Upper lobe of right lung (tissue), 1 donor: ENCODE data around the gene NDUFV1. TPM values are rescaled to one million over a fixed set of nuclear protein-coding genes. Genes with fewer than 3 reads are reported as not detected.

Experiments
- ATAC-seq: fragments of 200-7000 bp; cut with Tn5 transposase; one replicate; pipeline ENCODE4 v1.9.1; 2020; ENCODE audit warnings: mild to moderate bottlenecking, moderate library complexity
- DNase-seq: peaks from one replicate; pipeline ENCODE4 v3.0.0-alpha.2; 2020
- H3K27ac ChIP-seq: fragments of 200-600 bp; one replicate; pipeline ENCODE4 v1.8.0; 2022
- H3K27me3 ChIP-seq: fragments of 200-600 bp; one replicate; pipeline ENCODE4 v1.8.0; 2022; ENCODE audit warnings: mild to moderate bottlenecking
- H3K36me3 ChIP-seq: fragments of 200-600 bp; one replicate; pipeline ENCODE4 v1.8.0; 2022
- H3K4me1 ChIP-seq: fragments of 200-600 bp; one replicate; pipeline ENCODE4 v1.8.0; 2022
- H3K4me3 ChIP-seq: fragments of 200-600 bp; one replicate; pipeline ENCODE4 v1.8.0; 2022; ENCODE audit warnings: mild to moderate bottlenecking
- H3K9me3 ChIP-seq: fragments of 200-600 bp; one replicate; pipeline ENCODE4 v1.8.0; 2022
- intact Hi-C: fragments of 100-400 bp; cut with DNase I; formaldehyde crosslinking; loops from one replicate; pipeline ENCODE4 v1.11.0; 2022
- total RNA-seq: library from RNA; stranded (reverse); fragmentation: NEBNext Ultra II Directional; extraction: Animal tissue kit (Norgen Biotek cat#: 25700); gene quantifications from one replicate; pipeline ENCODE4 v1.2.1, GENCODE V29; 2021
- TF ChIP-seq, protein P1 (sequence below): fragments of 200-600 bp; IDR thresholded peaks from one replicate; pipeline ENCODE4 v1.8.0; 2022; ENCODE audit warnings: antibody characterized with exemption
- donor health status: DM: no; HTN: yes; CAD: no; lungs with severe emphysema.

The NDUFV1 gene
- total RNA-seq, 1 donor from 2014 or later, result 141 TPM

DNA sequence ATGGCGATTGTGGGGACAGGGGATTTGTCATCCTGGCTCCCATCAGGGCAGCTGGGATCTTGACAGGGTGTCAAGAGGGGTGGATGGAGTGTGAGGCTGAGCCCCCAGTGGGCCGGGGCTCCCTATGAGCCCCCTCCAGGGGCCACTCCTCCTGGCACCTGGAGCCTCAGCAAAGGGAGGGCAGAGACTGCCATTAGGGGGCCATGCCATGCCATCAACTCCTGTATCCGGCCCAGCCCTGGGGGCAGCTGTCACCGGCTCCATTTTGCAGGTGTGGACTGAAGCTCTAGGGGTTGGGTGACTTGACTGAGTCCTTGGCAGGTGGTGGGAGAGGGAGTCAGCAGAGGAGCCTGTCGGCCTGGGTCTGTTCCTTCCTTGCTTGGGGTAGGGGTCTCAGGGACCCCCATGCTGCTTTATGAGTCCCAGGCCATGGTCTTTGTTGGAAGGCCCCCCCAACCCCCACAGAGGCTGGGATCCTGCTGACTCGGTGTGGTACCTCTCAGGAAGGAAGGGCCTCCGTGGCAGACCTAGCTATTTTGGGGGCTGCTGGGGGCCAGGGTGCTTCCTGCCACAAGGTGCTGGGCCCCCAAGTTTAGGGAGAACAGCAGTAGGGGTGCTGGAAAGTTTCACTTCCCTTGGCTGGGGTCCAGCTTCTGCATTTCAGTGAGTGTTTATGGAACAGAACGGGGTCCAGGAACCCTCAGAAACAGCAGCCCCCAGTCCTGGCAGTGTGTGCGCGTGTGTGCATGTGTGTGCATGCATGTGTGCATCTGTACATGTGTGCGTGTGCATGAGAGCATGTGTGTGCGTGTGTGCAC is 42.3 kb downstream of the NDUFV1 start:
- intact Hi-C loops, result no loop called here
- Histone ChIP-seq H3K4me3 (no peak overlapping the region), H3K36me3 (no peaks in the 10 kb centered on the region), H3K27me3 (peaks cover 4% of the 10 kb centered on the region), H3K9me3 (no peaks in the 10 kb centered on the region), H3K4me1 (no peaks in the 10 kb centered on the region), H3K27ac (no peak overlapping the region)
- ATAC-seq (no peak), DNase-seq (no peak)
- TF ChIP-seq, protein P1, sequence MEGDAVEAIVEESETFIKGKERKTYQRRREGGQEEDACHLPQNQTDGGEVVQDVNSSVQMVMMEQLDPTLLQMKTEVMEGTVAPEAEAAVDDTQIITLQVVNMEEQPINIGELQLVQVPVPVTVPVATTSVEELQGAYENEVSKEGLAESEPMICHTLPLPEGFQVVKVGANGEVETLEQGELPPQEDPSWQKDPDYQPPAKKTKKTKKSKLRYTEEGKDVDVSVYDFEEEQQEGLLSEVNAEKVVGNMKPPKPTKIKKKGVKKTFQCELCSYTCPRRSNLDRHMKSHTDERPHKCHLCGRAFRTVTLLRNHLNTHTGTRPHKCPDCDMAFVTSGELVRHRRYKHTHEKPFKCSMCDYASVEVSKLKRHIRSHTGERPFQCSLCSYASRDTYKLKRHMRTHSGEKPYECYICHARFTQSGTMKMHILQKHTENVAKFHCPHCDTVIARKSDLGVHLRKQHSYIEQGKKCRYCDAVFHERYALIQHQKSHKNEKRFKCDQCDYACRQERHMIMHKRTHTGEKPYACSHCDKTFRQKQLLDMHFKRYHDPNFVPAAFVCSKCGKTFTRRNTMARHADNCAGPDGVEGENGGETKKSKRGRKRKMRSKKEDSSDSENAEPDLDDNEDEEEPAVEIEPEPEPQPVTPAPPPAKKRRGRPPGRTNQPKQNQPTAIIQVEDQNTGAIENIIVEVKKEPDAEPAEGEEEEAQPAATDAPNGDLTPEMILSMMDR, result no peak

DNA sequence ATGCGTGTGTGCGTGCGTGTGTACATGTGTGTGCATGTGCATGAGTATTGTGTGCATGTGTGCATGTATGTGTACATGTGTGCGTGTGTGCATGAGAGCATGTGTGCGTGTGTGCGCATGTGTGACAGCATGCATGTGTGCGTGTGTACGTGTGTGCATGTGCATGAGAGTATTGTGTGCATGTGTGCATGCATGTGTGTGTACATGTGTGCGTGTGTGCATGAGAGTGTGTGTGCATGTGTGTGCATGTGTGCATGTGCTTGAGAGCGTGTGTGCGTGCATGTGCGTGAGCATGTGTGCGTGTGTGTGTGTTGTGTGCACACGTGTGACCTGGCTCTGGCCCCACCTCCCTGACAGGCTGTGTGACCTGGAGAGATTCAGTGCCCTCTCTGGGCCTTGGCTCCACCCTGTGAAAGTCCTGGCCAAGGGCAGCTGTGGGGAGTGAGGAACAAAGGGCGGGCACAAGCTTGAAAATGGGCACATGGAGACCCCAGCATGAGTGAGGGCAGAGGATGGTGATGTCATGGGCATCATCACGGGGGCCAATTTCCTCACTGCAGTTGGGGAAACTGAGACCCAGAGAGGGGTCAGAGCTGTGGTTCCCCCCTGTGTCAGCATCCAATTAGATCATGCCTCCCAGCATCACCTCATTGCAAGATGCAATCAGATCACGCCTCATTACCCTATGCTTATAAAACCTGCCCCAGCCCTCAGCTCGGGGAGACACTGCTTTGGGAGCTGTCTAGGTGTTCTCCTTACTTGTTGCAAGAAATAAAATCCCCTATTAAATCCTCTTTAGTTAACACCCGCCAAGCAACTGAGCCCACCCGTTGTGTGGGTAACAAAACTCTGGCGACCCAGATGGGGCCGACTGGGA is 43.1 kb downstream of the NDUFV1 start:
- no peak for ATAC-seq
- no peak for DNase-seq
- Histone ChIP-seq H3K36me3 (no peaks in the 10 kb centered on the region), H3K4me3 (peak overlapping the region; percentile 49), H3K4me1 (no peaks in the 10 kb centered on the region), H3K9me3 (no peaks in the 10 kb centered on the region), H3K27me3 (peaks cover 4% of the 10 kb centered on the region), H3K27ac (peak overlapping the region; percentile 61)
- intact Hi-C loops, result no loop called here
- TF ChIP-seq, protein P1, result no peak

DNA sequence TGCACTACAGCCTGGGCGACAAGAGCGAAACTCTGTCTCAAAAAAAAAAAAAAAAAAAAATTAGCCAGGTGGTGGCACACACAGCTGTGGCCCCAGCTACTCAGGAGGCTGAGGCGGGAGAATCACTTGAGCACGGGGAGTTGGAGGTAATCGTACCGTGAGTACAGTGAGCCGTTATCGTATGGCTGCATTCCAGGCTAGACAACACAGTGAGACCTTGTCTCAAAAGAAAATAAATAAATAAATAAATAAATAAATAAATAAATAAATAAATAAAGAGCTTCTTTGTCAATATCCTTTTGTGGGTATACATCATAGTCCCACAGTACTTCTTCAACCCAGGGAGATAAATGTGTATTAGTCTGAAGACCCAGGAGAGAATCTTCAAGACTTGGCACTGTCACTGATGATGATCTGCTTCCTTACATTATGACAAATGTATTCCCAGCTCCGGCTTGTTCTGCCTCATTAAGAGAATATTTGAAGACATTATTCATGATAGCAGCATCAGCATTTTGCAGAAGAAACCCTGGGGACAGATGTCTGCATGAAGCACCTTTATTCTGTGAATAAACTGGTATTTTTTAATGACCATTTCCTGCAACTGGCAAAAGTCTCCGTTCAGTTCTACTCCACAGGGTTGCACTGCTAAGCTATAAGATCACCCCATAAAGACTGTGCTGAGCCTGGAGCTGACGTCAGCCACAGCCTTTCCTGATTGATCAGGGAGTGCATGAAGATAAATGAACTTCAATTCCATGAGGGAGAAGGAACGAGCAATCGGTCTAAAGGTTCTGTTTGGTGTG is 45.4 kb downstream of the NDUFV1 start:
- no peak for ATAC-seq
- Histone ChIP-seq H3K9me3 (no peaks in the 10 kb centered on the region), H3K36me3 (no peaks in the 10 kb centered on the region), H3K27ac (no peak overlapping the region), H3K4me3 (no peak overlapping the region), H3K4me1 (no peaks in the 10 kb centered on the region), H3K27me3 (no peaks in the 10 kb centered on the region)
- DNase-seq, result peak; percentile 13
- intact Hi-C loops, result no loop called here
- TF ChIP-seq, protein P1, result no peak

DNA sequence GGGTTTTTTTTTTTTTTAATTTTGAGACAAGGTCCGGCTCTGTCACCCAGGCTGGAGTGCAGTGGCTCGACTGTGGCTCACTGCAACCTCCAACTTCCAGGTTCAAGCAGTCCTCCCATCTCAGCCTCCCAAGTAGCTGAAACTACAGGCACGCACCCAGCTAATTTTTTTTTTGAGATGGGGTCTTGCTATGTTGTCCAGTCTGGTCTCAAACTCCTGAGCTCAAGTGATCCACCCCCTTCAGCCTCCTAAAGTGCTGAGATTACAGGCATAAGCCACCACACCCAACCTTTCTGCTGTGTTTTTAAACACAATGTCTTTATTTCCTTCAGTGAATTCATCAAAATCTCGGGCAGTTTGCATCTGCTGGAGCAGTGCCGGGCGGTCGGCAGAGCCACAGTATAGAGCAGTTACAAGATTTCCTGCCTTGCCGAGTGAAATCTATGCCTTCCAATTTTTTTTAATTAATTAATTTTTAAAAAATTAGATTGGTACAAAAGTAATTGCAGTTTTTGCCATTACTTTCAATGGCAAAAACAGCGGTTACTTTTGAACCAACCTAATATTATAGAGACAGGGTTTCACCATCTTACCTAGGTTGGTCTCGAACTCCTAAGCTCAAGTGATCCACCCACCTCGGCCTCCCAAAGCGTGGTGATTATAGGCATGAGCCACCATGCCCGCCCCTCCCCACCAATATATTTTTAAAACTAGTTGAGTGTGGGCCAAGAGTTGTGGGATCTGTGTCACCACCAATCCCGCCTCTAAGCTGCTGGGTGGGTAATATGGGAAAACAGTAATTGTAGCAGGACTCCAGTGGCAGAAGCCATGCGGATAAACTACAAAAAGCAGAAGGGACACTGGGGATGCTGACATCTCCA is 46.5 kb downstream of the NDUFV1 start:
- Histone ChIP-seq H3K4me3 (no peak overlapping the region), H3K36me3 (no peaks in the 10 kb centered on the region), H3K27me3 (no peaks in the 10 kb centered on the region), H3K27ac (no peak overlapping the region), H3K4me1 (no peaks in the 10 kb centered on the region), H3K9me3 (no peaks in the 10 kb centered on the region)
- TF ChIP-seq, protein P1, result no peak
- intact Hi-C loops, result no loop called here
- DNase-seq (peak; percentile 11), ATAC-seq (no peak)
